ENCODE data around the gene PAQR5.

DNA sequence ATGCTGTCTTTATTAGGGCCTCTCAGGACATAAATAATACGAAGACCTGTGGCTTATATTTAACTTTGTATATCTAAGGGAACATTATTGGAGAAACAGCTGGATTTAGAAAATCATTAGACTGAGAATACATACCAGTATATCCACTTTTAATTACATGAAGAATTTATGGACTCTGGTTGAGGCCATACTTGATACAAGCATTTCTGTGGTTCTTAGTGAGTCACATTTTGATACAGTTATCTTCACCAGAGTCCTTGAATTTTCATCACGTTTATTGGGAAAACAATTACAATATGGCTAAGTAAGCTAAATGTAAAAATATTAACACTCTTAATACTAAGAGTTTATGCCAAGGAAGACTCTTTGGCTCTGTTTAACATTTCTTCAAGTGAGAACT is 125.3 kb downstream of the PAQR5 start:
- TF ChIP-seq, protein P1, sequence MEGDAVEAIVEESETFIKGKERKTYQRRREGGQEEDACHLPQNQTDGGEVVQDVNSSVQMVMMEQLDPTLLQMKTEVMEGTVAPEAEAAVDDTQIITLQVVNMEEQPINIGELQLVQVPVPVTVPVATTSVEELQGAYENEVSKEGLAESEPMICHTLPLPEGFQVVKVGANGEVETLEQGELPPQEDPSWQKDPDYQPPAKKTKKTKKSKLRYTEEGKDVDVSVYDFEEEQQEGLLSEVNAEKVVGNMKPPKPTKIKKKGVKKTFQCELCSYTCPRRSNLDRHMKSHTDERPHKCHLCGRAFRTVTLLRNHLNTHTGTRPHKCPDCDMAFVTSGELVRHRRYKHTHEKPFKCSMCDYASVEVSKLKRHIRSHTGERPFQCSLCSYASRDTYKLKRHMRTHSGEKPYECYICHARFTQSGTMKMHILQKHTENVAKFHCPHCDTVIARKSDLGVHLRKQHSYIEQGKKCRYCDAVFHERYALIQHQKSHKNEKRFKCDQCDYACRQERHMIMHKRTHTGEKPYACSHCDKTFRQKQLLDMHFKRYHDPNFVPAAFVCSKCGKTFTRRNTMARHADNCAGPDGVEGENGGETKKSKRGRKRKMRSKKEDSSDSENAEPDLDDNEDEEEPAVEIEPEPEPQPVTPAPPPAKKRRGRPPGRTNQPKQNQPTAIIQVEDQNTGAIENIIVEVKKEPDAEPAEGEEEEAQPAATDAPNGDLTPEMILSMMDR (IDR thresholded peaks at IDR 0.05; ENCODE audit: extremely low read depth in 1 of 2, insufficient read depth in 1 of 2, low read depth in 1 of 2, low read length in 2 of 2): no peak
- TF ChIP-seq POLR2A (IDR thresholded peaks at IDR 0.05; ENCODE audit: low read depth, low read length): no peak
- TF ChIP-seq JUN (IDR thresholded peaks at IDR 0.05; ENCODE audit: borderline replicate concordance, insufficient read depth, insufficient read length, low read depth): no peak

Data from endothelial cell of umbilical vein (primary cell).